ENCODE data around the gene MSRB3. TPM values are rescaled to one million over a fixed set of nuclear protein-coding genes. Genes with fewer than 3 reads are reported as not detected.

Gene MSRB3
- total RNA-seq, 4 donors from 2014 or later = 2.8 to 14.9 (median 9.3) TPM

- no peak for TF ChIP-seq POLR2A (IDR thresholded peaks at IDR 0.05)
- no peak for TF ChIP-seq CTCF (IDR thresholded peaks at IDR 0.05)
- H3K36me3 ChIP-seq = peaks cover 0 to 22% (median 0%) of the 10 kb centered on the region in 3 donors
- no peak for DNase-seq
- no peaks in the 10 kb centered on the region for H3K9me3 ChIP-seq
- H3K27me3 ChIP-seq = no peaks in the 10 kb centered on the region
- H3K4me1 ChIP-seq = no peaks in the 10 kb centered on the region
- no peak overlapping the region for H3K4me3 ChIP-seq
- H3K27ac ChIP-seq = no peak overlapping the region
Observed at GRCh38 chr12:65248656-65249633, 29.5 kb upstream of the MSRB3 start.

- H3K36me3 ChIP-seq = no peaks in the 10 kb centered on the region
- H3K9me3 ChIP-seq = no peaks in the 10 kb centered on the region
- DNase-seq = no peak
- H3K4me3 ChIP-seq = no peak overlapping the region
- H3K4me1 ChIP-seq = no peaks in the 10 kb centered on the region
- no peaks in the 10 kb centered on the region for H3K27me3 ChIP-seq
- TF ChIP-seq CTCF (IDR thresholded peaks at IDR 0.05) (no peak), POLR2A (IDR thresholded peaks at IDR 0.05) (no peak)
- no peak overlapping the region for H3K27ac ChIP-seq
Observed at GRCh38 chr12:65252515-65252914, 26.0 kb upstream of the MSRB3 start.

- Histone ChIP-seq H3K4me3 (no peak overlapping the region), H3K27ac (no peak overlapping the region), H3K4me1 (no peaks in the 10 kb centered on the region), H3K9me3 (no peaks in the 10 kb centered on the region), H3K27me3 (no peaks in the 10 kb centered on the region), H3K36me3 (no peaks in the 10 kb centered on the region)
- no peak for DNase-seq
- TF ChIP-seq CTCF (IDR thresholded peaks at IDR 0.05) (no peak), POLR2A (IDR thresholded peaks at IDR 0.05) (no peak)
Observed at GRCh38 chr12:65257986-65258385, 20.5 kb upstream of the MSRB3 start.

DNA sequence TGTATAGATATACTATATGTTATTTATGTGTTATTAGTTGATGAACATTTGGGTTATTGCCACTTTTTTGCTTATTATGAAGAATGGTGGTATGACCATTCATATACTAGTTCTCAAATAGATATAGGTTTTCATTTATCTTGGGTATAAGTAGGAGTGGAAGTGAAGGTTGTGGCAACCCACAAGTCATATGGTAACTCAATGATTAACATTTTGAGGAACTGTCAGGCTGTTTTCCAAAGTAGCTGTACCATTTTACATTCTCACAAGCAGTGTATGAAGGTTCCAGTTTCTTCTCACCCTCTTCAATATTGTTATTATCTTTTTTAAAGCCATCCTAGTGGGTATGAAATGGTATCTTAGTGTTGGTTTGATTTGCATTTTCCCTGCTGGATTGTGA is 19.0 kb upstream of the MSRB3 start:
- no peak for TF ChIP-seq CTCF (IDR thresholded peaks at IDR 0.05)
- TF ChIP-seq POLR2A (IDR thresholded peaks at IDR 0.05) = no peak
- H3K36me3 ChIP-seq = no peaks in the 10 kb centered on the region

GRCh38 chr12:65263777-65264176 is 14.7 kb upstream of the MSRB3 start:
- Histone ChIP-seq H3K4me1 (no peaks in the 10 kb centered on the region), H3K36me3 (no peaks in the 10 kb centered on the region), H3K27ac (no peak overlapping the region), H3K27me3 (no peaks in the 10 kb centered on the region), H3K9me3 (no peaks in the 10 kb centered on the region), H3K4me3 (no peak overlapping the region)
- no peak for TF ChIP-seq POLR2A (IDR thresholded peaks at IDR 0.05)
- no peak for TF ChIP-seq CTCF (IDR thresholded peaks at IDR 0.05)
- no peak for DNase-seq

More for the DNA sequence above, 19.0 kb upstream of the MSRB3 start:
- Histone ChIP-seq H3K4me3 (no peak overlapping the region), H3K9me3 (no peaks in the 10 kb centered on the region), H3K4me1 (no peaks in the 10 kb centered on the region), H3K27ac (no peak overlapping the region), H3K27me3 (no peaks in the 10 kb centered on the region)
- no peak for DNase-seq

Data from Peyer's patch (tissue), 4 donors.